Vagina (tissue), 2 donors: Measurements from ENCODE around the gene FAS. TPM values are rescaled to one million over a fixed set of nuclear protein-coding genes. Genes with fewer than 3 reads are reported as not detected.

Experiments
- DNase-seq, 2 donors: peaks; one replicate each; pipeline ENCODE4 v3.0.0-alpha.2; 2017; ENCODE audit errors: extremely low spot score in 2 of 2
- H3K27ac ChIP-seq: fragments of 200-600 bp; sonication (generic); one replicate; pipeline ENCODE4 v1.5.1; 2019
- H3K27me3 ChIP-seq: fragments of 200-600 bp; sonication (generic); one replicate; pipeline ENCODE4 v1.5.1; 2019
- H3K36me3 ChIP-seq, 2 donors: fragments of 200-600 bp; sonication (generic); one replicate each; pipeline ENCODE4 v1.5.1; 2017 to 2019
- H3K4me1 ChIP-seq: fragments of 200-600 bp; sonication (generic); one replicate; pipeline ENCODE4 v1.5.1; 2019
- H3K4me3 ChIP-seq, 2 donors: fragments of 200-600 bp; sonication (generic); 1 replicate in 1 of 2; 2 replicates in 1 of 2; pipeline ENCODE4 v1.5.1; 2016 to 2019
- H3K9me3 ChIP-seq: fragments of 200-600 bp; sonication (generic); one replicate; pipeline ENCODE4 v1.5.1; 2019
- POLR2A ChIP-seq, 2 donors: fragments of 450-650 bp; IDR thresholded peaks; one replicate each; pipeline ENCODE4 v1.6.1; 2017; ENCODE audit warnings: antibody characterized with exemption in 2 of 2, mild to moderate bottlenecking in 2 of 2, moderate library complexity in 2 of 2
- POLR2AphosphoS5 ChIP-seq, 2 donors: sonication (generic); formaldehyde crosslinking; IDR thresholded peaks; one replicate each; pipeline ENCODE4 v1.9.0; 2017; ENCODE audit warnings: antibody characterized with exemption in 2 of 2, mild to moderate bottlenecking in 2 of 2, low read depth in 1 of 2; ENCODE audit not compliant: insufficient read depth in 1 of 2
- intact Hi-C: fragments of 100-400 bp; cut with DNase I; formaldehyde crosslinking; loops from one replicate; pipeline ENCODE4 v1.15.1; 2023
- total RNA-seq: library from RNA; depleted of rRNA; stranded (reverse); fragments of >200 nt; gene quantifications from one replicate; pipeline ENCODE4 v1.2.3, GENCODE V29; 2016
- TF ChIP-seq, protein P1 (sequence below), 3 experiments: fragments of 450-650 bp in 2 of 3; fragments of 200-600 bp in 1 of 3; sonication (generic) in 1 of 3; IDR thresholded peaks; one replicate each; pipeline ENCODE4 v1.5.1; 2017 to 2019; ENCODE audit warnings: antibody characterized with exemption in 3 of 3, mild to moderate bottlenecking in 2 of 3, moderate library complexity in 2 of 3

Gene FAS
- total RNA-seq, 1 donor from 2014 or later = 41.0 TPM

DNA sequence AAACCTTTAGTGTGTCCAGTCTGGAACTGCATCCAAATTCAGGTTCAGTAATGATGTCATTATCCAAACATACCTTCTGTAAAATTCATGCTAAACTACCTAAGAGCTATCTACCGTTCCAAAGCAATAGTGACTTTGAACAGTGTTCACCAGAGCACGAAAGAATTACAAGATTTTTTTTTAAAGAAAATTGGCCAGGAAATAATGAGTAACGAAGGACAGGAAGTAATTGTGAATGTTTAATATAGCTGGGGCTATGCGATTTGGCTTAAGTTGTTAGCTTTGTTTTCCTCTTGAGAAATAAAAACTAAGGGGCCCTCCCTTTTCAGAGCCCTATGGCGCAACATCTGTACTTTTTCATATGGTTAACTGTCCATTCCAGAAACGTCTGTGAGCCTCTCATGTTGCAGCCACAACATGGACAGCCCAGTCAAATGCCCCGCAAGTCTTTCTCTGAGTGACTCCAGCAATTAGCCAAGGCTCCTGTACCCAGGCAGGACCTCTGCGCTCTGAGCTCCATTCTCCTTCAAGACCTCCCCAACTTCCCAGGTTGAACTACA is 694 bp upstream of the FAS start:
- TF ChIP-seq, protein P1, sequence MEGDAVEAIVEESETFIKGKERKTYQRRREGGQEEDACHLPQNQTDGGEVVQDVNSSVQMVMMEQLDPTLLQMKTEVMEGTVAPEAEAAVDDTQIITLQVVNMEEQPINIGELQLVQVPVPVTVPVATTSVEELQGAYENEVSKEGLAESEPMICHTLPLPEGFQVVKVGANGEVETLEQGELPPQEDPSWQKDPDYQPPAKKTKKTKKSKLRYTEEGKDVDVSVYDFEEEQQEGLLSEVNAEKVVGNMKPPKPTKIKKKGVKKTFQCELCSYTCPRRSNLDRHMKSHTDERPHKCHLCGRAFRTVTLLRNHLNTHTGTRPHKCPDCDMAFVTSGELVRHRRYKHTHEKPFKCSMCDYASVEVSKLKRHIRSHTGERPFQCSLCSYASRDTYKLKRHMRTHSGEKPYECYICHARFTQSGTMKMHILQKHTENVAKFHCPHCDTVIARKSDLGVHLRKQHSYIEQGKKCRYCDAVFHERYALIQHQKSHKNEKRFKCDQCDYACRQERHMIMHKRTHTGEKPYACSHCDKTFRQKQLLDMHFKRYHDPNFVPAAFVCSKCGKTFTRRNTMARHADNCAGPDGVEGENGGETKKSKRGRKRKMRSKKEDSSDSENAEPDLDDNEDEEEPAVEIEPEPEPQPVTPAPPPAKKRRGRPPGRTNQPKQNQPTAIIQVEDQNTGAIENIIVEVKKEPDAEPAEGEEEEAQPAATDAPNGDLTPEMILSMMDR (IDR thresholded peaks at IDR 0.05) = no peak
- TF ChIP-seq POLR2A (IDR thresholded peaks at IDR 0.05) = peak in 1 of 2 donors; percentile 70
- peak in 1 of 2 donors; percentile 87 for TF ChIP-seq POLR2AphosphoS5 (IDR thresholded peaks at IDR 0.05; ENCODE audit: insufficient read depth in 1 of 2, low read depth in 1 of 2)
- no peaks in the 10 kb centered on the region for H3K27me3 ChIP-seq
- intact Hi-C loops = loop anchor here (5.0 kb wide), 2 partner anchors 53 to 108 kb away; partner anchors contain the start of gene STAMBPL1
- H3K36me3 ChIP-seq = no peaks in the 10 kb centered on the region
- H3K9me3 ChIP-seq = no peaks in the 10 kb centered on the region
- H3K4me1 ChIP-seq = peaks cover 41% of the 10 kb centered on the region
- H3K27ac ChIP-seq = peak overlapping the region; percentile 100
- DNase-seq = peak in 1 of 2 donors; percentile 93
- H3K4me3 ChIP-seq = peak overlapping the region; percentile 93 to 94

DNA sequence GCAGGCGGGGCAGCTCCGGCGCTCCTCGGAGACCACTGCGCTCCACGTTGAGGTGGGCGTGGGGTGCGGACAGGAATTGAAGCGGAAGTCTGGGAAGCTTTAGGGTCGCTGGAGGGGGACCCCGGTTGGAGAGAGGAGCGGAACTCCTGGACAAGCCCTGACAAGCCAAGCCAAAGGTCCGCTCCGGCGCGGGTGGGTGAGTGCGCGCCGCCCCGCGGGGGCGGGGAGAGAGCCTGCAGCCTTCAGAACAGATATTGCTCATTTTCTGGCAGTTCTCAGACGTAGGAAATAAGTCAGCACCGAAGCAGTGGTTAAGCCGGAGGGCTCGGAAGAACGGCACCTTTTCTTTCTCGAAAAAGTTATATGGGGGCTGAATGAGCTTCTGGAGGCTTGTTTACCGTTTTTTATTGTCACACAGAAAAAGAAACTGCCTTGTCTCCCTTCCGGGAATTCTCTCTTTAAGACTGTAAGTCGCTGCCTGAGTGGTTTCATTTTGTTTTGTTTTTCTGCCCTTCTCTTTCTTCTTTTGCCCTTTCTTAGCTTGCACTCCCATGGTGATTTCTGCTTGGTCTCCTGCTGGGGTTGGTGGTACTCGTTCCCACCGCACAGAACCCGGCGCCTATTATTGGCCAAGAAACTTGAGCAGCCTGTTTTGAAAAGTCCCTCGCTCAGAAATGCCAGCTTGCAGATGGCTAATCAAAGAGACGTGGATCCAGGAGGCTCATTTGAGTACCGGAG is 732 bp downstream of the FAS start:
- intact Hi-C loops = loop anchor here (5.0 kb wide), 1 partner anchor 109 kb away; the partner anchor contains the start of gene STAMBPL1
- DNase-seq = no peak
- H3K4me1 ChIP-seq = peaks cover 56% of the 10 kb centered on the region

DNA sequence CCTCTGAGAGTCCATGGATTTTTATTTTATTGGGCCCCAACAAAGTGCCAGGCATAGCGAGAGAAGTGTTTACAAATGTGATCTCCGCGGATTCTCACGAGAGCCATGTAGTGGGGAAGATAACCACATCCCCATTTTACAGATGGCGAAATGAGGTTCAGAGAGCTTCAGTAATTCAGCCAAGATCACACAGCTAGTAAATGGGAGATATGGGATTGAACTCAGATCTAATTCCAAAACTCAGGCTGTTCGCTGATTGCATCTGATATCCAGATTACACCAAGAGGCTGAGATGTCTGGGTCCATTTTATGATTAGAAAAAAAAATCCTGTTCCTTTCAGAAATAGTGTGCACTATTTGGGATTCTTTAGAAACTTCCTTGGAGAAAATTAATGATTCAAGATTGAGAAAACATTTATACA is 1.3 kb downstream of the FAS start:
- Histone ChIP-seq H3K9me3 (no peaks in the 10 kb centered on the region), H3K36me3 (no peaks in the 10 kb centered on the region), H3K27ac (peak overlapping the region; percentile 100), H3K27me3 (no peaks in the 10 kb centered on the region), H3K4me1 (peaks cover 61% of the 10 kb centered on the region), H3K4me3 (peak overlapping the region; percentile 93 to 94)
- TF ChIP-seq POLR2A (IDR thresholded peaks at IDR 0.05) (no peak), POLR2AphosphoS5 (IDR thresholded peaks at IDR 0.05; ENCODE audit: insufficient read depth in 1 of 2, low read depth in 1 of 2) (no peak)
- TF ChIP-seq, protein P1 (IDR thresholded peaks at IDR 0.05) = no peak
- DNase-seq = no peak
- intact Hi-C loops = loop anchor here (5.0 kb wide), 1 partner anchor 110 kb away; the partner anchor contains the start of gene STAMBPL1

More for the DNA sequence above, 732 bp downstream of the FAS start:
- Histone ChIP-seq H3K36me3 (no peaks in the 10 kb centered on the region), H3K27me3 (no peaks in the 10 kb centered on the region), H3K9me3 (no peaks in the 10 kb centered on the region), H3K4me3 (peak overlapping the region; percentile 93 to 94), H3K27ac (peak overlapping the region; percentile 100)
- TF ChIP-seq, protein P1 (IDR thresholded peaks at IDR 0.05) = no peak
- TF ChIP-seq POLR2AphosphoS5 (IDR thresholded peaks at IDR 0.05; ENCODE audit: insufficient read depth in 1 of 2, low read depth in 1 of 2) (peak; percentile 72 to 73), POLR2A (IDR thresholded peaks at IDR 0.05) (peak in 1 of 2 donors; percentile 56)

GRCh38 chr10:88992921-88993524 is 2.4 kb downstream of the FAS start:
- TF ChIP-seq POLR2AphosphoS5 (IDR thresholded peaks at IDR 0.05; ENCODE audit: insufficient read depth in 1 of 2, low read depth in 1 of 2) (no peak), POLR2A (IDR thresholded peaks at IDR 0.05) (no peak)
- TF ChIP-seq, protein P1 (IDR thresholded peaks at IDR 0.05) = no peak
- Histone ChIP-seq H3K9me3 (no peaks in the 10 kb centered on the region), H3K4me1 (peaks cover 66% of the 10 kb centered on the region), H3K27ac (peak overlapping the region; percentile 100), H3K36me3 (no peaks in the 10 kb centered on the region), H3K27me3 (no peaks in the 10 kb centered on the region), H3K4me3 (peak overlapping the region; percentile 93 to 94)
- DNase-seq = no peak
- intact Hi-C loops = loop anchor here (5.0 kb wide), 1 partner anchor 111 kb away; the partner anchor contains the start of gene STAMBPL1
